Measurements from ENCODE around the gene SDK2.

- TF ChIP-seq CTCF (IDR thresholded peaks at IDR 0.05) (no peak), POLR2A (IDR thresholded peaks at IDR 0.05) (no peak)
These were observed 18.1 kb downstream of the SDK2 start for GRCh38 chr17:73625991-73626673.

Measured in Peyer's patch (tissue), 4 donors.